Amygdala (tissue), 56 donors: ENCODE measurements around the gene SETD6.

Experiments
- DNase-seq, 56 donors: peaks; one replicate each; lab custom pipeline; 2025; lab: John Stamatoyannopoulos, UW

SETD6 gene

GRCh38 chr16:58493756-58494431, 21.4 kb upstream of the SETD6 start:
- DNase-seq: peak in 1 of 56 donors; percentile 23

GRCh38 chr16:58494981-58495520, 20.3 kb upstream of the SETD6 start:
- peak in 51 of 56 donors; percentile 41 to 96 (median 79) for DNase-seq

GRCh38 chr16:58495521-58496331, 19.6 kb upstream of the SETD6 start:
- peak in 41 of 56 donors; percentile 43 to 96 (median 76) for DNase-seq

GRCh38 chr16:58497468-58497867, 17.8 kb upstream of the SETD6 start:
- no peak for DNase-seq

GRCh38 chr16:58497935-58498334, 17.4 kb upstream of the SETD6 start:
- no peak for DNase-seq

GRCh38 chr16:58498341-58499091, 16.8 kb upstream of the SETD6 start:
- DNase-seq: no peak

- DNase-seq: no peak
These were observed 16.2 kb upstream of the SETD6 start for GRCh38 chr16:58499092-58499511.

- peak in 53 of 56 donors; percentile 48 to 98 (median 88) for DNase-seq
These were observed 15.5 kb upstream of the SETD6 start, which contains the start of gene NDRG4 for GRCh38 chr16:58499615-58500351. TSS of gene NDRG4 (plus strand) at chr16:58500143. CDS start at chr16:58500249, 106 bp downstream.

GRCh38 chr16:58500430-58501241, 14.7 kb upstream of the SETD6 start:
- DNase-seq: peak in 4 of 56 donors; percentile 26 to 47 (median 35)

- peak in 31 of 56 donors; percentile 16 to 75 (median 48) for DNase-seq
These were observed 13.8 kb upstream of the SETD6 start for GRCh38 chr16:58501242-58502131.

GRCh38 chr16:58502217-58502921, 12.9 kb upstream of the SETD6 start:
- no peak for DNase-seq

- no peak for DNase-seq
These were observed 12.0 kb upstream of the SETD6 start for GRCh38 chr16:58503166-58503862.

GRCh38 chr16:58503863-58504688, 11.2 kb upstream of the SETD6 start:
- no peak for DNase-seq

GRCh38 chr16:58506241-58507194, 8.8 kb upstream of the SETD6 start:
- no peak for DNase-seq
